HG03196 (cell line): ENCODE results near the gene STX2.
A peak's percentile ranks its signal among the peaks of the same experiment; 100 is the strongest.
"Not testable (repeated sequence)": the region's sequence is repeated elsewhere in the genome, so short reads cannot be mapped to it uniquely, and the experiment has no call there.

Source experiments
- ATAC-seq: cut with Tn5 transposase; IDR thresholded peaks from one replicate; pipeline ENCODE4 v1.9.1; 2021; ENCODE audit not compliant: unreplicated experiment

The STX2 gene

GRCh38 chr12:130870442-130871285, 31.6 kb upstream of the STX2 start:
- peak; percentile 39 for ATAC-seq

DNA sequence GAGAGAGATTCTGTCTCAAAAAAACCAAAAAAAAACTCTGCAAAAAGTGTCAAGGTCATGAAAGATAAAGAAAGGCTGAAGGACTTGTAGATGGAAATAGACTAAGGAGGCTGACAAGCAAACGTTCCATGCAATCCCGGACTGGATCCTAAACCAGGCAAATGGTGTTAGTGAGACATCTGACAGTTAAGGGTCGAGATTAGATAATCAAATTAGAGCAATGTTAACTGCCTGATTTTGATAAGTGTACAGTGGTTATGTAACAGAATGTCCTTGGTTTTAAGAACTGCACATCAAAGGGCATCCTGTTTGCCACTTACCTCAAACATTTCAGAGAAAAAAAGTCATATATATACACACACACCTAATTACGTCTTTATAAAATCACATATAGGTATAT, 29.4 kb upstream of the STX2 start:
- ATAC-seq: no peak

- no peak for ATAC-seq
These were observed 24.2 kb upstream of the STX2 start for GRCh38 chr12:130863298-130863697.

DNA sequence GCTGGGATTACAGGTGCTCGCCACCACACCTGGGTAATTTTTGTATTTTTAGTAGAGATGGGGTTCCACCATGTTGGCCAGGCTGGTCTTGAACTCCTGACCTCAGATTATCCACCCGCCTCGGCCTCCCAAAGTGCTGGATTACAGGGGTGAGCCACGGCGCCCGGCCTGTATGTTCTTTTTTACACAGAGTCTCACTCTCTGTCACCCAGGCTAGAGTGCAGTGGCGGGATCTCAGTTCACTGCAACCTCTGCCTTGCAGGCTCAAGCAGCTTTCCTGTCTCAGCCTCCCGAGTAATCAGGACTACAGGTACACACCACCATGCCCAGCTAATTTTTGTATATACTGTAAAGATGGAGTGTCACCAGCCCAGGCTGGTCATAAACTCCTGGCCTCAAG, 23.7 kb upstream of the STX2 start:
- ATAC-seq: not testable (repeated sequence)

DNA sequence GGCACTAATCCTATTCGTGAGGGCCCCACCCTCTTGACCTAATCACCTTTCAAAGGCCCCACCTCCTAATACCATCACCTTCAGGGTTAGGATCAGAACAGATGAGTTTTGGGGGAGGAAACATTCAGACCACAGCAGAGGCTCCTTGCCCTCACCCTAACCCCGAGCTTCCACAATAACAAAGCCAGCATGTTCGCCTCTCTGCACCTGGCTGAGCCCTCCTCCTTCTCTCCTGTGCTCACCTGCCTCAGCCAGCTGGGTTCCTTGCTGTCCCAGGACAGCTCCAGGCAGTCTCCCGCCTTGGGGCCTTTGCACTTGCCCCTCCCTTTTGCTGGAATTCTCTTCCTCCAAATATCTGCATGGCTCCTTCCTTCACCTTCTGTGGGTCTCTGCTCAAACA, 23.1 kb upstream of the STX2 start:
- ATAC-seq: no peak

GRCh38 chr12:130860311-130860710, 21.3 kb upstream of the STX2 start:
- ATAC-seq: no peak

DNA sequence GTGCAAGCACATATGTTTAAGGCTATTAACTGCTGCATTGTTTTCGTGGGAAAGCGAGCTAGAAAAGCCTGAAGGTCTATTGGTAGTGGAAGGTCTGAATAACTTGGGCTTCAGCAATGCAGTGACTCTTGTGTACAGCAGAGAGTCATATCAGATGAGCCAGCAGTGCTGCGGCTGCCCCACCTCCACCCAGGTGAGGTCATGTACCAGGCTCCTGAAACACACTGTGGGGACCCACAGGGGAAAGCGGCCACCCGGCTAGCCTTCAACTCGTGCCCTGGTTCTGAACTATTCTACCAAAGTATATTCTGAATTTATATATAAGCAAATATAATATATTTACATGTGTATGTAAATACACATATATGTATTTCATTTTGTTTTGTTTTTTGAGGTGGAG, 20.1 kb upstream of the STX2 start:
- ATAC-seq: no peak

- no peak for ATAC-seq
These were observed 19.0 kb upstream of the STX2 start for GRCh38 chr12:130858084-130858483.

GRCh38 chr12:130856088-130856487, 17.0 kb upstream of the STX2 start:
- ATAC-seq: no peak

DNA sequence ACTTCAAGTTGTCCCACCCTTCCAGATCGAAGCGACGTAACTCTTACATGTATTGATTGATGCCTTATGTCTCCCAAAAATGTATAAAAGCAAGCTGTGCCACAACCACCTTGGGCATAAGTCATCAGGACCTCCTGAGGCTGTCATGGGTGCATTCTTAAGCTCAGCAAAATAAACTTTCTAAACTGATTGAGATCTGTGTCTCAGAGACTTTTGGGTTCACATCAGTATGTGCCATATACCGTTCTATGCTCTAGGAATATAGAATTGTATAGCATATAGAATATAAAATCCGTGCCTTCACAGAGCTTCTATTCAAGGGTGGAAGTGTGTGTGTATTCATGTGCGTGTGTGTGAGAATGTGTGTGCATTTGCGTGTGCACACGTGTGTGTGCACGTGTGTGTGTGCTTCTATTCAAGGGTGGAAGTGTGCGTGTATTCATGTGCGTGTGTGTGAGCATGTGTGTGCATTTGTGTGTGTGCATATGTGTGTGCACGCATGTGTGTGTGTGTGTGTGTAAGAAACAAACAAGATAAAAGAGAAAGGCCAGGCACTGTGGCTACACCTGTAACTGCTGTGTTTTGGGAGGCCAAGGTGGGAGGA, 11.5 kb upstream of the STX2 start:
- no peak for ATAC-seq

DNA sequence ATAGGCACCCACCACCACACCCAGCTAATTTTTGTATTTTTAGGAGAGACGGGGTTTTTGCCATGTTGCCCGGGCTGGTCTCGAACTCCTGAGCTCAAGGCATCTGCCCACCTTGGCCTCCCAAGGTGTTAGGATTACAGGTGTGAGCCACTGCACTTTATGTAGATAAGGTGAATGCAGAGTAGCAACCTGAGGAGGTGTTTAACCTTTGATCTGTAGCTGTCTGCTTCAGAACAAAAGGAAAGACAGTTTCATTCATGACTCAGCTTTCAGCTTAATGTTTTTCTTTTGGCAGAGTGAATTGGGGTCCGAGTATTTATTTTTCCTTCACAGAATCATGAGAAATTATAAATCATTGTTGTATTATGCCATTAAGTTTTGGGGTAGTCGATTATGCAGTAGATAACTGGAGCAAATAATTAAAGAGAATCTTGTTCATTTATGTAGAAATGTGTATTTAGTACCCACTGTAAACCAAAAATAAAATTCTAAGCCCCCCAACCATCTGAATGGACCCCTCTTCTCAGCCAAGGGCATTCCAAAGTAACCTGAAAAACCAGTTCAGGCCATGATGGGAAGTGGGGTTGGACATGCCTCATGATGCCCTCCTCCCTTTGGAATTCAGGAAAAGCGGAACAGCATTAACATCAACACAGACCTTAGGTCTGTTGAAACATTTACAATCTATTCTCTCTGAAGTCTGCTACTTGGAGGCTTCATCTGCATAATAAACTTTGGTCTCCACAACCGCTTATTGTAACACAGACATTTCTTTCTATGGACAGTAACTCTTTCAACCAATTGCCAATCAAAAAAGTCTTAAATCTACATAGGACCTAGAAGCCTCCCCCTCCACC, 10.7 kb upstream of the STX2 start:
- no peak for ATAC-seq

- not testable (repeated sequence) for ATAC-seq
These were observed 9.8 kb upstream of the STX2 start for GRCh38 chr12:130848785-130849305.

DNA sequence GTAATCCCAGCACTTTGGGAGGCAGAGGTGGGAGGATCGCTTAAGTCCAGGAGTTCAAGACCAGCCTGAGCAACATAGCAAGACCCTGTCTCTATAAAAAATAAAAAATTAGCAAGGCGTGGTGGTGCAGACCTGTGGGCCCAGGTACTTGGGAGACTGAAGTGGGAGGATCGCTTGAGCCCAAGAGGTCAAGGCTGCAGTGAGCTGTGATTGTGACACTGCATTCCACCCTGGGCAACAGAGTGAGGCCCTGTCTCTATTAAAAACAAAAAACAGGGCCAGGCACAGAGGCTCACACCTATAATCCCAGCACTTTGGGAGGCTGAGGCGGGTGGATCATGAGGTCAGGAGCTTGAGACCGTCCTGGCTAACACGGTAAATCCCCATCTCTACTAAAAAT, 9.1 kb upstream of the STX2 start:
- not testable (repeated sequence) for ATAC-seq

DNA sequence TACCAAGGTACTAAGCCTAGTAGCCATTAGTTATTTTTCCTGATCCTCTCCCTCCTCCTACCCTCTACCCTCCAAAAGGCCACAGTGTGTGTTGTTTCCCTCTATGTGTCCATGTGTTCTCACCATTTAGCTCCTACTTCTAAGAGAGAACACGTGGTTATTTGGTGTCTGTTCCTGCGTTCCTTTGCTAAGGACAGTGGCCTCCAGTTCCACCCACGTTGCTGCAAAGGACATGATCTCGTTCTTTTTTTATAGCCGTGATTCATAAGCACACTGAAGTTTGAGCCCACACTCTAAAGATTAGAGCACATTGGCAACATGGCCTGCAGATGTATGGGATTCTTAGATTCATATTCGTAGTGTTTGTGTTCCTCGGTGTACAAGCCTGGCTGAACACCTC, 8.1 kb upstream of the STX2 start:
- no peak for ATAC-seq

GRCh38 chr12:130846369-130846768, 7.3 kb upstream of the STX2 start:
- ATAC-seq: no peak

DNA sequence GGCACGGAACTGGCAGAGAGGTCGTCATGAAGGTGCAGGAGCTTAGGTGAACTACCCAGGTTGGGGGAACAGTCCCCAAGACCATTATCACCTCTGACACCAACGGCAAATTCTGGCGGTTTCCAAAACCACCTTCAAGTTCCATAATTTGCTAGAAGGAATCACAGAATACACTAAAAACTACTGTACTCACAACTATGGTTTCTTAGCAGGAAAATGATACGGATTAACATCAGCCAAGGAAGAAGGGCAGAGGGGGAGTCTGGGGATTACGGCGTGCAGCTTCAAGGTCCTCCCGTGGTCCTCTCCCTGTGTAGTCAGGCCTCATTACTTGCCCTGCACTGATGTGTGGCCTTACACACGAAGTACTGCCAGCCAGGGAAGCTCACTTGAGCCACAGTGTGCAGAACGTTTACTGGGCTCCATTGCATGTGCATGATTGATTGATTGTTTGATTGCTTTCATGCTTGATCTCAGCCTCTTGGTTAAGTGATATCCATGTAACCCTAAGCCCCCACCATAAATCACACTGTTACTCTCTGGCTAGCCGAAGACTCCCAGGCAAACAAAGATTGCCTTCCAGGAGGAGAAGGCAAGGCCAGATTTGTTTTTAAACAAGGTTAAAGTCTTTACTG, 837 bp upstream of the STX2 start:
- ATAC-seq: no peak

- peak; percentile 28 for ATAC-seq
These were observed 633 bp downstream of the STX2 start for GRCh38 chr12:130838284-130838950.

- ATAC-seq: no peak
These were observed 3.6 kb downstream of the STX2 start for GRCh38 chr12:130835436-130835835.

DNA sequence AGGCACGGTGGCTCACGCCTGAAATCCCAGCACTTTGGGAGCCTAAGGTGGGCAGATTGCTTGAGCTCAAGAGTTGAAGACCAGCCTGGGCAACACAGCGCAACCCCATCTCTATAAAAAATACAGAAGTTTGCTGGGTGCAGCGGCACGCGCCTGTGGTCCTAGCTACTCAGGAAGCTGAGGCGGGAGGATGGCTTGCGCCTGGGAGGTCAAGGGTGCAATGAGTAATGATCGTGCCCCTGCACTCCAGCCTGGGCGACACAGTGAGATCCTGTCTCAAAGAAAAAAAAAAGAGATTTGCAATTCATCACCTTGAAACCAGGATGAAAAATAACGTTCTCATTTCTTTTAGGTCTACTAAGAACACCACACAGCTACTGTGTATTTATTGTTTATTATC, 4.0 kb downstream of the STX2 start:
- no peak for ATAC-seq

GRCh38 chr12:130832561-130833209, 6.4 kb downstream of the STX2 start:
- ATAC-seq: no peak
